ENCODE results near the gene ZNF692.
A peak's percentile ranks its signal among the peaks of the same experiment; 100 is the strongest.

The ZNF692 gene

DNA sequence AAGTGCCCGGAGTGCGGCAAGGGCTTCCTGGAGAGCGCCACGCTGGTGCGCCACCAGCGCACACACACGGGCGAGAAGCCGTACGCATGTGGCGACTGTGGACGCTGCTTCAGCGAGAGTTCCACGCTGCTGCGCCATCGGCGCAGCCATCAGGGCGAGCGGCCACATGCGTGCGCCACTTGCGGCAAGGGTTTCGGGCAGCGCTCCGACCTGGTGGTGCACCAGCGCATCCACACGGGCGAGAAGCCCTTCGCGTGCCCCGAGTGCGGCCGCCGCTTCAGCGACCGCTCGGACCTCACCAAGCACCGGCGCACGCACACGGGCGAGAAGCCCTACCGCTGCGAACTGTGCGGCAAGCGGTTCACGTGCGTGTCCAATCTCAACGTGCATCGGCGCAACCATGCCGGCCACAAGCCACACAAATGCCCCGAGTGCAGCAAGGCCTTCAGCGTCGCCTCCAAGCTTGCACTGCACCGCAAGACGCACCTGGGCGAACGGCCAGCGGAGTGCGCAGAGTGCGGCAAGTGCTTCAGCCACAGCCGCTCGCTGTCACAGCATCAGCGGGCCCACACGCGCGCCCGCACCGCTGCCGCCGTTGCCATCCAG, 10.8 kb downstream of the ZNF692 start:
- no peak overlapping the region for H3K27ac ChIP-seq (ENCODE audit: low read depth, low read length)
- peaks cover 80% of the 10 kb centered on the region for H3K36me3 ChIP-seq (ENCODE audit: control insufficient read depth, insufficient read depth, low read length)

DNA sequence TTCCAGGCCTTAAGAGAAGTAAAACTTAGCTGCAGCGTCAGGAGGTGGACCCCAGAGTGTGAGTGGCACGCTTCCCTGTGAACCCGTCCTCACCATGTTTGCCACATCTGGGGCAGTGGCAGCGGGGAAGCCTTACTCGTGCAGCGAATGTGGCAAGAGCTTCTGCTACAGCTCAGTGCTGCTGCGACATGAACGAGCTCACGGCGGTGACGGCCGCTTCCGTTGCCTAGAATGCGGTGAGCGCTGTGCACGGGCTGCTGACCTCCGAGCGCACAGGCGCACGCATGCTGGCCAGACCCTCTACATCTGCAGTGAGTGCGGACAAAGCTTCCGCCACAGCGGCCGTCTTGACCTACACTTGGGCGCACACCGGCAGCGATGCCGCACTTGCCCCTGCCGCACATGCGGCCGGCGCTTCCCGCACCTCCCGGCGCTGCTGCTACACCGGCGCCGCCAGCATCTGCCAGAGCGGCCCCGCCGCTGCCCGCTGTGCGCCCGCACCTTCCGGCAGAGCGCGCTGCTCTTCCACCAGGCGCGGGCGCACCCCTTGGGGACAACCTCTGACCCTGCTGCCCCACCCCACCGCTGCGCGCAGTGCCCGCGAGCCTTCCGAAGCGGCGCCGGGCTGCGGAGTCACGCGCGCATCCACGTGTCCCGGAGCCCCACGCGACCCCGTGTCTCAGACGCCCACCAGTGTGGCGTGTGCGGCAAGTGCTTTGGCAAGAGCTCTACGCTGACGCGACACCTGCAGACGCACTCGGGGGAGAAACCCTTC, 11.5 kb downstream of the ZNF692 start:
- H3K4me3 ChIP-seq (ENCODE audit: low read depth, low read length) = peak overlapping the region; percentile 42; the same call in 1 of the 2 replicates
- H3K36me3 ChIP-seq (ENCODE audit: control insufficient read depth, insufficient read depth, low read length) = peaks cover 75% of the 10 kb centered on the region
- no peak overlapping the region for H3K27ac ChIP-seq (ENCODE audit: low read depth, low read length)
- H3K9ac ChIP-seq (ENCODE audit: low read length) = no peak overlapping the region
- H3K9me3 ChIP-seq (ENCODE audit: control insufficient read depth, insufficient read depth, low read depth, low read length) = no peaks in the 10 kb centered on the region
- peaks cover 6% of the 10 kb centered on the region; the same call in 1 of the 2 replicates for H3K27me3 ChIP-seq (ENCODE audit: control insufficient read depth, insufficient read depth, low read length)
- H3K4me1 ChIP-seq (ENCODE audit: control insufficient read depth, insufficient read depth, low read length) = no peaks in the 10 kb centered on the region; the same call in 1 of the 2 replicates

More for the DNA sequence above, 10.8 kb downstream of the ZNF692 start:
- peaks cover 6% of the 10 kb centered on the region; the same call in 1 of the 2 replicates for H3K27me3 ChIP-seq (ENCODE audit: control insufficient read depth, insufficient read depth, low read length)
- H3K9me3 ChIP-seq (ENCODE audit: control insufficient read depth, insufficient read depth, low read depth, low read length) = no peaks in the 10 kb centered on the region
- H3K9ac ChIP-seq (ENCODE audit: low read length) = no peak overlapping the region
- peak overlapping the region; percentile 42; the same call in 1 of the 2 replicates for H3K4me3 ChIP-seq (ENCODE audit: low read depth, low read length)
- no peaks in the 10 kb centered on the region for H3K4me1 ChIP-seq (ENCODE audit: control insufficient read depth, insufficient read depth, low read length)

DNA sequence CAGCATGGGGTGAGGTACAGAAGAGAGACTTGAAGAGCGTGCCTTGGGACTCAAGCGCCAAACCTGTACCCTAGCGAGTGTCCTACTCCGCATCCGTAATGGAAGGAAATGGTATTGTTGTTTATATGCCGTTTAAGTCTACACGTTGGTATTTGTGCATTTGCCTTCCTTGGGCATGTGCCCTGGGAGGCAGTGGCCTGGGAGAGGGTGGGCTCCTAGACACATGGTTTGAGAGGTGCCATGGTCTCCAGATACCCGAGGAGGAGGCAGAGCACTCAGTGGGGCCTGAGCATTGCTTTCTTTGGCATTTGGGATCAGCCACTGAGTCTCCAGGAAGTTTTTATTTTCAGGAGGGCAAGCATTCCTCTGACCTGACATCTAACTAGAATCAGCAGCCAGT, 14.4 kb downstream of the ZNF692 start:
- Histone ChIP-seq H3K9me3 (ENCODE audit: control insufficient read depth, insufficient read depth, low read depth, low read length) (no peaks in the 10 kb centered on the region), H3K9ac (ENCODE audit: low read length) (no peak overlapping the region), H3K27ac (ENCODE audit: low read depth, low read length) (no peak overlapping the region), H3K27me3 (ENCODE audit: control insufficient read depth, insufficient read depth, low read length) (peaks cover 6% of the 10 kb centered on the region; the same call in 1 of the 2 replicates), H3K36me3 (ENCODE audit: control insufficient read depth, insufficient read depth, low read length) (peaks cover 52% of the 10 kb centered on the region), H3K4me1 (ENCODE audit: control insufficient read depth, insufficient read depth, low read length) (peaks cover 4% of the 10 kb centered on the region; the same call in 1 of the 2 replicates), H3K4me3 (ENCODE audit: low read depth, low read length) (no peak overlapping the region)

DNA sequence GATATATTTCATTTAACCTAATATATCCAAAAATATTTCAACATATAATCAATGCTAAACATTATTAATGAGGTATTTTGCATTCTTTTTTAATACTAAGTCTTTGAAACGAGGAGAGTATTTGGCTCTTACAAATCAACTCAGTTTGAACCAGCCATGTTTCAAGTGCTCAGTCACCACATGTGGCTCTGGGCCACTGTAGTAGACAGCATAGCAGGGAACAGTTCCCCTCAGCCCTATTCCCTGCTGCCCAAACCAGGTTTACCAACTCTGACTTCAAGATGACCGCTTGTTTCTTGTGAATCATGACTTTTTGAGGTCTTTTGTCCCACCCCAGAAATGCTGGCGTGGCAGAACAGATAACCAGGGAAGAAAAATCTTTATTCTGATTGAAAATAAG, 15.2 kb downstream of the ZNF692 start:
- Histone ChIP-seq H3K27ac (ENCODE audit: low read depth, low read length) (no peak overlapping the region), H3K4me3 (ENCODE audit: low read depth, low read length) (no peak overlapping the region), H3K36me3 (ENCODE audit: control insufficient read depth, insufficient read depth, low read length) (peaks cover 44% of the 10 kb centered on the region), H3K9ac (ENCODE audit: low read length) (no peak overlapping the region), H3K27me3 (ENCODE audit: control insufficient read depth, insufficient read depth, low read length) (peaks cover 6% of the 10 kb centered on the region; the same call in 1 of the 2 replicates), H3K4me1 (ENCODE audit: control insufficient read depth, insufficient read depth, low read length) (peaks cover 8% of the 10 kb centered on the region; the same call in 1 of the 2 replicates), H3K9me3 (ENCODE audit: control insufficient read depth, insufficient read depth, low read depth, low read length) (no peaks in the 10 kb centered on the region)

DNA sequence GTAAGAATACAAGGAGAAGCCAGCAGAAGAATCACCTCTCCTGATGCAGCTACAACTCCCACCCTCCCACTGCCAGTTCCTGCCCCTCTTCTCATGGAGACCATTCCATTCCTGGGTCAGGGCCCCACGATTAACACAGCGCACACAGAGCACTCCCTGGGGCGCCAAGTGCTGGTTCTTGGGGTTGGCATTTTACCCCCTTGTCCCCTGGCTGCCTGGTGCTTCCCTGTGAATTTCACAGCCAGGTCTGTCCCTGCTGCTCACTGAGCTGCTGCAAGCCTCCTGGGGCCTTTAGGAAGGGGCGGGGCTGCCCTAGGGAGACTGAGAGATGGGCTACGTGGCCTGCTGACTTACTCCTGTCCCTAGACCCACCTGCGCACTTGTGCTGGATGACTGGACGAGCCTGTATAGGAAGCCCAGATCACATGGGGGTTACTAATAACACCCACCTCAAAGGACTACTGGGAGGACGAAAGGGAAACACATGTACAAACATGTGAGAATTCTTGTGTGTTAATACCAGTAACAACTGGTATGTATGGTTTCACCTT, 16.0 kb downstream of the ZNF692 start:
- peaks cover 8% of the 10 kb centered on the region; the same call in 1 of the 2 replicates for H3K4me1 ChIP-seq (ENCODE audit: control insufficient read depth, insufficient read depth, low read length)
- H3K27me3 ChIP-seq (ENCODE audit: control insufficient read depth, insufficient read depth, low read length) = no peaks in the 10 kb centered on the region
- H3K27ac ChIP-seq (ENCODE audit: low read depth, low read length) = no peak overlapping the region
- H3K9me3 ChIP-seq (ENCODE audit: control insufficient read depth, insufficient read depth, low read depth, low read length) = no peaks in the 10 kb centered on the region
- no peak overlapping the region for H3K4me3 ChIP-seq (ENCODE audit: low read depth, low read length)
- H3K9ac ChIP-seq (ENCODE audit: low read length) = no peak overlapping the region
- H3K36me3 ChIP-seq (ENCODE audit: control insufficient read depth, insufficient read depth, low read length) = peaks cover 35% of the 10 kb centered on the region

DNA sequence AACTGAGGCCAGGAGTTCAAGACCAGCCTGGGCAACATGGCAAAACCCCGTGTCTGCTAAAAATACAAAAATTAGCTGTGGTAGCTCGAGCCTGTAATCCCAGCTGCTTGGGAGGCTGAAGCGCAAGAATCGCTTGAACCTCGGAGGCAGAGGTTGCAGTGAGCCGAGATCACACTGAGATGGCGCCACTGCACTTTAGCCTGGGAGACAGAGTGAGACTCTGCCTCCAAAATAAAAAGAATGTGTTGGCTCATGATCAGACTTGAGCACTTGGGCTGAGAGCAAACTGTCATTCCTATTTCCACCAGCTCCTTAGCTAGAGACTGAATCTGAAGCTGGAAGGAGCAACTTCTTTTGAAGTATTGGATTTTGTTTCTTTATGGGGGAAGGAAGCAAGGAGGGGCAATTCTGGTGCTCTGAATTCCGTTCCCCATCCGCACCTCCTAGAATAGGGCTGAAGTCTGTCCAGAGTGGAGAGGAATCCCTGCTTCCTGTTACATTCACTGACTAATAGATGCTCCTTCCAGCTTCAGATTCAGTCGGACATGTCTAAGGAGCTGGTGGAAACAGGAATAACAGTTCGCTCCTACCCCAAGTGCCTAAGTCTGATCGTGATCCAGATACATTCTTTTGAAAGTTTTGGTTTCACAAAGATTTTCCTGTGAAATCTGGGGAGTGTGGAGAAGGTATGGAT, 17.0 kb downstream of the ZNF692 start:
- peaks cover 8% of the 10 kb centered on the region; the same call in 1 of the 2 replicates for H3K4me1 ChIP-seq (ENCODE audit: control insufficient read depth, insufficient read depth, low read length)
- no peak overlapping the region for H3K4me3 ChIP-seq (ENCODE audit: low read depth, low read length)
- no peak overlapping the region for H3K9ac ChIP-seq (ENCODE audit: low read length)
- H3K36me3 ChIP-seq (ENCODE audit: control insufficient read depth, insufficient read depth, low read length) = peaks cover 27% of the 10 kb centered on the region
- no peaks in the 10 kb centered on the region for H3K27me3 ChIP-seq (ENCODE audit: control insufficient read depth, insufficient read depth, low read length)
- no peak overlapping the region for H3K27ac ChIP-seq (ENCODE audit: low read depth, low read length)
- no peaks in the 10 kb centered on the region for H3K9me3 ChIP-seq (ENCODE audit: control insufficient read depth, insufficient read depth, low read depth, low read length)

DNA sequence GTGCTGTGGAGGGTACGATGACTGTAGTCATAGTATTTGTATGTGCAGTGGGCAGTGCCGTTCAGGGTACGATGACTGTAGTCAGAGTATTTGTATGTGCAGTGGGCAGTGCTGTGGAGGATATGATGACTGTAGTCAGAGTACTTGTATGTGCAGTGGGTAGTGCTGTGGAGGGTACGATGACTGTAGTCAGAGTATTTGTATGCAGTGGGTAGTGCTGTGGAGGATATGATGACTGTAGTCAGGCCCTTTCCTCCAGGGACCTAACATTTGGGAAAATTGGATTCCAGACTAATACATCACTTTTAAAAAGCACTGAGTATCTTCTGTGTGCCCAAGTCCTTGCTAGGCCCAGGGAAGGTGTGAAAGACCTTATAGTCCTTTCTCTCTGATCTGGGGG, 17.9 kb downstream of the ZNF692 start:
- Histone ChIP-seq H3K27me3 (ENCODE audit: control insufficient read depth, insufficient read depth, low read length) (no peaks in the 10 kb centered on the region), H3K4me1 (ENCODE audit: control insufficient read depth, insufficient read depth, low read length) (peaks cover 8% of the 10 kb centered on the region; the same call in 1 of the 2 replicates), H3K9me3 (ENCODE audit: control insufficient read depth, insufficient read depth, low read depth, low read length) (no peaks in the 10 kb centered on the region), H3K36me3 (ENCODE audit: control insufficient read depth, insufficient read depth, low read length) (peaks cover 18% of the 10 kb centered on the region), H3K4me3 (ENCODE audit: low read depth, low read length) (no peak overlapping the region), H3K27ac (ENCODE audit: low read depth, low read length) (no peak overlapping the region), H3K9ac (ENCODE audit: low read length) (no peak overlapping the region)

DNA sequence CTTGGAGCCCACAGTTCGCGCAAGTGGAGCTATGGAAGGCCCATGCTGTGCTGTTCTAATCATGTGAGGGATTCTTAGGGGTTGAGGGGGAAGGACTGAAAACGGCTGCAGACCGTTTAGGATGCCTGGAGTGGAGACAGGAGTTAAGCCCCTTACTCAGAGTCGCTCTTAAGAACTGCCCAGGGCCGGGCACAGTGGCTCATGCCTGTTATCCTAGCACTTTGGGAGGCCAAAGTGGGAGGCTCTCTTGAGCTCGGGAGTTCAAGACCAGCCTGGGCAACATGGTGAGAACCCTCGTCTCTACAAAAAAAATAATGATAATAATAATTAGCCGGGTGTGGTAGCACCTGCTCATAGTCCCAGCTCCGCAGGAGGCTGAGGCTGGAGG, 19.7 kb downstream of the ZNF692 start:
- H3K27me3 ChIP-seq (ENCODE audit: control insufficient read depth, insufficient read depth, low read length) = peaks cover 5% of the 10 kb centered on the region; the same call in 1 of the 2 replicates
- no peaks in the 10 kb centered on the region for H3K9me3 ChIP-seq (ENCODE audit: control insufficient read depth, insufficient read depth, low read depth, low read length)
- peak overlapping the region; percentile 76 for H3K4me3 ChIP-seq (ENCODE audit: low read depth, low read length)
- H3K36me3 ChIP-seq (ENCODE audit: control insufficient read depth, insufficient read depth, low read length) = no peaks in the 10 kb centered on the region; the same call in 1 of the 2 replicates
- peak overlapping the region; percentile 94 for H3K9ac ChIP-seq (ENCODE audit: low read length)
- peaks cover 8% of the 10 kb centered on the region; the same call in 1 of the 2 replicates for H3K4me1 ChIP-seq (ENCODE audit: control insufficient read depth, insufficient read depth, low read length)
- peak overlapping the region; percentile 77; the same call in 1 of the 2 replicates for H3K27ac ChIP-seq (ENCODE audit: low read depth, low read length)

DNA sequence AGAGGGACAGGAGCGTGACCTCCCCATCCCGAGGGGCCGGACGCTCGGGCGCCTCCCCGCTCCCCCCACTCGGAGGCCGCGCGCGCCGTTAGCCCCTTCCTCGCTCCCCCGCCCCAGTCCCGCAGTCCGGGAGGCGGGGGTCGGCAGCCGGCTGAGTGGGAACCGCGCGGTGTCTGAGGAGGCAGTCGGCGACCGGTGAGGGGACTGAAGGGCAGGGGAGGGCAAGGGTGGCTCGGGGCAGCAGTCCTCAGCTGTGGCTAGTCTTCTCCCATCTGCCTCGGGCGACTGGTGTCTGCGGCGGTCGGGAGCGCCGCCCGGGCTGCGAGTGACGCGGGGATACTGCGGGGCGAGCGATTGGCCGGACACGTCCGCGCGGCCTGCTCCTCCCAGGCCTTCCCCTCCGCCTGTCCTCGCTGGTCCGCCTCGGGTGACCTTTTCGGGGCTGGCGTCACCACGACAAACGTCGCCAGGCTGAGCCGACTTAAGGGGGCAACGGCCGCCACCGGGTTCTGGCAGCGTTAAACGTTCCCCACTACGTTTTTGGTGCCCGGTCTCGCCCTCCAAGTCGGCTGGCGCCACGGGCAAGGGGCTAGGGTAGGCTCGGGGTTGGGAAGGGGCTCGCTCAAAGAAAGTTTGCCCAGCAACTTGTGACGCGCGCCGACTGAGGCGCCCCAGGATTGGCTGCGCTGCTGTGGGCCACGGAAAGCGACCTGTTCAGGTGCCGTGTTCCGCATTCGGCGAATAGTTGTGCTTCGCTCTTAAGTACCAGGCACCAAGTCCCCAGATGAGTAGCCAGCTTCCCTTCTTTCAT, 20.3 kb downstream of the ZNF692 start:
- peaks cover 8% of the 10 kb centered on the region; the same call in 1 of the 2 replicates for H3K4me1 ChIP-seq (ENCODE audit: control insufficient read depth, insufficient read depth, low read length)
- H3K9ac ChIP-seq (ENCODE audit: low read length) = peak overlapping the region; percentile 94
- H3K4me3 ChIP-seq (ENCODE audit: low read depth, low read length) = peak overlapping the region; percentile 76
- peaks cover 8% of the 10 kb centered on the region; the same call in 1 of the 2 replicates for H3K27me3 ChIP-seq (ENCODE audit: control insufficient read depth, insufficient read depth, low read length)
- H3K36me3 ChIP-seq (ENCODE audit: control insufficient read depth, insufficient read depth, low read length) = no peaks in the 10 kb centered on the region
- H3K27ac ChIP-seq (ENCODE audit: low read depth, low read length) = peak overlapping the region; percentile 77
- no peaks in the 10 kb centered on the region for H3K9me3 ChIP-seq (ENCODE audit: control insufficient read depth, insufficient read depth, low read depth, low read length)

DNA sequence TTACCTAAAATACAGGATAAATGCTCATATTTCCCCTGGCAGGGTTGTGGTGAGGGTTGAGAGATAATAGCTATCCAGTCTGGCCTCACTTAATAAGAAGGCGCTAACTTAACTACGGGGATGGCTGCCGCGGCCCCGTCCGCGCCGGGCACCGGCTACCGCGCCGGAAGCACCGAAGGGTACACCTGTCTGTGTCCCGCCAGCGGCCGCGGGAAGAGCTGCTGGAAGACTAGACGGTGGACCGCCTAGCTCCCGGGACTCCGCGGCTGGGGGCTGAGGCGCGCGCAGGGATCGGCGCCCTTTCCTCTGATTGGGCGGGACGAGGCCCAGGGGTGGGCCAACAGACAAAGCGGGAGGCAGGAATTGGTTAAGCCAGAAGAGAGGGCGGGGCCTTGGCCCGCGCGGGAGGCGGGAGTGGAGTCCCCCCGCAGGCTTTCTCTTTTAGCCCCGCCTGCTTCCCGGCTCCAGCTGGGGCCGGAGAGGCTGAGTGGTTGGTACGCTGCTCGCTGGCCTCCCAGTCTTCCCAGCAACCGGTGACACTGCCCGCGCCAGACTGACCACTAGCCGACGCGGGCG, 21.0 kb downstream of the ZNF692 start, which contains the start of gene ZNF672:
Gene ZNF672, plus strand, starts transcription at position 444 of the 576 bp plus-strand sequence. CDS start 9,051 bp downstream, outside the sequence.
- Histone ChIP-seq H3K36me3 (ENCODE audit: control insufficient read depth, insufficient read depth, low read length) (no peaks in the 10 kb centered on the region), H3K9me3 (ENCODE audit: control insufficient read depth, insufficient read depth, low read depth, low read length) (no peaks in the 10 kb centered on the region), H3K27me3 (ENCODE audit: control insufficient read depth, insufficient read depth, low read length) (peaks cover 8% of the 10 kb centered on the region; the same call in 1 of the 2 replicates), H3K4me1 (ENCODE audit: control insufficient read depth, insufficient read depth, low read length) (peaks cover 8% of the 10 kb centered on the region; the same call in 1 of the 2 replicates), H3K4me3 (ENCODE audit: low read depth, low read length) (peak within 1 kb of the TSS; percentile 76), H3K27ac (ENCODE audit: low read depth, low read length) (peak within 1 kb of the TSS; percentile 77), H3K9ac (ENCODE audit: low read length) (peak within 1 kb of the TSS; percentile 94)

Data from HUES6 (cell line).